WI38 (cell line): ENCODE data around the gene RTL9.
A peak's percentile ranks its signal among the peaks of the same experiment; 100 is the strongest.

ENCODE experiments used
- H3K4me3 ChIP-seq: 2 replicates; pipeline ENCODE4 v1.5.1; 2011; ENCODE audit warnings: low read depth, mild to moderate bottlenecking, control low read depth, low read length
- TF ChIP-seq, protein P1 (sequence below): IDR thresholded peaks from 2 replicates; pipeline ENCODE4 v1.5.1; 2012; ENCODE audit warnings: low read depth, mild to moderate bottlenecking, control low read depth, low read length

The RTL9 gene

GRCh38 chrX:110317061-110317819, 41.4 kb upstream of the RTL9 start:
- peak overlapping the region; percentile 75 for H3K4me3 ChIP-seq
- TF ChIP-seq, protein P1, sequence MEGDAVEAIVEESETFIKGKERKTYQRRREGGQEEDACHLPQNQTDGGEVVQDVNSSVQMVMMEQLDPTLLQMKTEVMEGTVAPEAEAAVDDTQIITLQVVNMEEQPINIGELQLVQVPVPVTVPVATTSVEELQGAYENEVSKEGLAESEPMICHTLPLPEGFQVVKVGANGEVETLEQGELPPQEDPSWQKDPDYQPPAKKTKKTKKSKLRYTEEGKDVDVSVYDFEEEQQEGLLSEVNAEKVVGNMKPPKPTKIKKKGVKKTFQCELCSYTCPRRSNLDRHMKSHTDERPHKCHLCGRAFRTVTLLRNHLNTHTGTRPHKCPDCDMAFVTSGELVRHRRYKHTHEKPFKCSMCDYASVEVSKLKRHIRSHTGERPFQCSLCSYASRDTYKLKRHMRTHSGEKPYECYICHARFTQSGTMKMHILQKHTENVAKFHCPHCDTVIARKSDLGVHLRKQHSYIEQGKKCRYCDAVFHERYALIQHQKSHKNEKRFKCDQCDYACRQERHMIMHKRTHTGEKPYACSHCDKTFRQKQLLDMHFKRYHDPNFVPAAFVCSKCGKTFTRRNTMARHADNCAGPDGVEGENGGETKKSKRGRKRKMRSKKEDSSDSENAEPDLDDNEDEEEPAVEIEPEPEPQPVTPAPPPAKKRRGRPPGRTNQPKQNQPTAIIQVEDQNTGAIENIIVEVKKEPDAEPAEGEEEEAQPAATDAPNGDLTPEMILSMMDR: no peak

GRCh38 chrX:110317820-110318663, 40.6 kb upstream of the RTL9 start, which contains the start of gene AMMECR1:
TSS of gene AMMECR1 (minus strand) at chrX:110318085. CDS start at chrX:110318071, 14 bp downstream.
- TF ChIP-seq, protein P1: no peak
- H3K4me3 ChIP-seq: peak within 1 kb of the TSS; percentile 75

DNA sequence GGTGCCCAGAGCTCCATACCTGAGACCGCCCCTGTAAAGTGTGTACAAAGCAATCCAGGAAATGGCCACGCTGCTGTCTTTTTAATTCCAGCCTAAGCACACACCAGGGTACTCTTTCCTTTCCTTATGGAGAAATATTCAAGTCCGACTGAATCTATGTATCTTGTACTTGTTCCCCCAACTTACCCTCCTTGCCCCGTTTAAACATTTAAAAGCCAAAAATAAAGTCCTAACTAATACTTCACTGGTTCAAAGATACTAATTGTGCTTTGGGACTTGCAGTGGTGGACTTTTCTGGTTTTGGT, 40.0 kb upstream of the RTL9 start:
- H3K4me3 ChIP-seq: peak overlapping the region; percentile 75
- TF ChIP-seq, protein P1: no peak

DNA sequence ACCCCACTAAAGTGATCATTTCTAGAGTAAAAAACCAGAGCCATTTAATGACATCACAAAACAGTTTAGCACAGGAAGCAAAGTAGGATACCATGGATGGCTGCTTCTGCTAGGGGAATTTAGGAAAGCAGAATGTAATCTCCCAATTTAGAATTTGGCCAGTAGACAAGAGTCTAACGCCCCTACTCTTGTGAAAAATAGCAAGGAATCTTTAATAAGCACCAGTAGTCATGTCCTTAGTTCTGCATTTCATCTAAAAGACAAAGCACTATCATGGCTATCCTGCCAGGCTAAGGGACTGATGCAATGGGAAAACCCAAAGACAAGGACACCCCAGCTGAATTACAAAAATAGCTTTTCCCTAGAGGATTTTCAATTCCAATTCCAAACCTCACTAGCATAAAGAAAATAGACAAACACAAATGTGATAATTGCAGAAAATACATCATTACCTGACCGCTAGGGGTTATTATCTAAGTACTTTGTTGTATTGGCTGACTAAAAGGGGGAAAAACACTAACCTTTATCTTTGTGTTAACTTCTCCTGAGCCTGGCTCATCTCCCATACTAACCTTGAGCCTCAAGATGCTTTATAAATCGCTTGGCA, 38.2 kb upstream of the RTL9 start:
- TF ChIP-seq, protein P1: no peak
- no peak overlapping the region for H3K4me3 ChIP-seq

DNA sequence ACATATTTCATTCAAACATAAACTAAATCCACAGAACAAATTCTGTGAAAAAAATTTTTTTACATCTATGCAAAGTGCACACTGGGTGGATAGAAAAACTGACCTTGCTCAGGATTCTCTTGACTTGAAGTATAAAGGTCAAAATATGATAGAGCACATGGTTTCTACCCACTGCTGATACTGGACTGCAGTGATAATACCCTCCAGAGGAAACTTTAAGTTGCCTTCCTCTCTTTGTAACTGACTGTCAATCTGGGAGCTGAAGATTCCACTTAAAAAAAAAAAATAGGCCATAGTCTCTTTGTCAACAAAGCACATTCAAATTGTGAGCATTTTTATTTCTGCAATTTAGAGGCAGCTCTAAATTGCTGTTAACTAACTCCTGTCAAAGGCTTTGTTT, 37.6 kb upstream of the RTL9 start:
- no peak overlapping the region for H3K4me3 ChIP-seq
- TF ChIP-seq, protein P1: no peak

- no peak overlapping the region for H3K4me3 ChIP-seq
- TF ChIP-seq, protein P1: no peak
Measured at GRCh38 chrX:110321670-110322069, 37.0 kb upstream of the RTL9 start.
